IPS-NIHi7 (cell line): ENCODE measurements around the gene SLC9C2.
"Not testable (repeated sequence)": the region's sequence is repeated elsewhere in the genome, so short reads cannot be mapped to it uniquely, and the experiment has no call there.

Experiments
- DNase-seq: peaks from one replicate; pipeline ENCODE4 v3.0.0; 2012; ENCODE audit warnings: mixed read lengths; ENCODE audit errors: extremely low spot score

The SLC9C2 gene, protein sequence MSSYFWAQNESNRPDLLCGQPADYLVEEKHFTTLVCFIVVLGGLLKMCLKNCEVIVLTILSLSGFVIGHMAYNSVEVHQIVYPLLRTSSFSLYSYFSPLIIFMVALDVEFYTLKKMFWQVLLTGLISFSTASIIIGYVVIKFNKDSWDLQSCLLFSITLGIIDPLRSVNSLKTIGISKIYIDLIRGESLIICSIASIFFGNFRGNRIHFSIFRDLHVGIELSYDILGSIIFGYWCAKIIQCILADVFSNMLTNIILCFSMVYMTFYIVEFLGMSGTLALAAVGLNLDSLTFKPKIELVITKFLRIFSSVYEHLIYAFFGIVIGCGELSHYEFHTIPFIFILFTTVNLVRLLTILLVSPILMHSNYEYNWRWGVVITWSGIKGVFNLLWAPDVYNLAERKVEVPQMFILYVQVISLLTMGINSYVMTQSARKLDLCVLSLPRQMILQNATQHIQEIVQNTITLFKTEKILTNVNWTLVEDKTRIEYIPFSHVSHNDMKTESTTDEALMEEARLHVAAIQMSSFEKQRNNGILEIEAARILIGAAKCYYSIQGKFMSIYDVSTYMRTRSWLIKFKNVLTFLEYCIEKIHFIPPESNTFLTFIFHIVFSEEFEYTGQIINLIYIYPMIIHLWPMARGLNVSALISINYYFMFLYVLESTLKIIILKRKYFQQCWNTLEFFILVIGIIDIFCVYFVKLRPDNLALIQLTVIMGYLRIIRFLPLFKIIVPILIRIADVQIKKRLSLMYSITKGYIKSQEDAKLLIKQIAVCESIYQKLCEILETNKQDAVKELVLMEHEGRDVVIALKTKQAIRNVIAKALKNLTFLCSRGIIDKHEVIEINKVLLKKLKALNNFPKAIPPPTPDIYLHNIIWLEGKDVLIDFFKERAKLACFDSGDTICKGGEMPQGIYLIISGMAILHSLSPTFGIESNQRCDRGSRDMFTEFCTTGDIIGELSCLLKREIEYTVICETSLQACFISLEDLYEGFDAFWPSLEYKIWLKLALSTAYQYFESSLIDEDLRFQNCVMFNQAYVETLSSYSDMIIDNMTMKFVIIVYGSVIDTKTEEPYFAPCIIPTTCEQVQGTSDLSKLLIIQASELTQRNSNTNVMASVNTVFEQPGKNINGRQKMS

GRCh38 chr1:173603056-173603591, at the start of gene SLC9C2:
Gene SLC9C2 (minus strand): TSS chr1:173603072. CDS start chr1:173601776, 1,296 bp downstream.
- no peak for DNase-seq

DNA sequence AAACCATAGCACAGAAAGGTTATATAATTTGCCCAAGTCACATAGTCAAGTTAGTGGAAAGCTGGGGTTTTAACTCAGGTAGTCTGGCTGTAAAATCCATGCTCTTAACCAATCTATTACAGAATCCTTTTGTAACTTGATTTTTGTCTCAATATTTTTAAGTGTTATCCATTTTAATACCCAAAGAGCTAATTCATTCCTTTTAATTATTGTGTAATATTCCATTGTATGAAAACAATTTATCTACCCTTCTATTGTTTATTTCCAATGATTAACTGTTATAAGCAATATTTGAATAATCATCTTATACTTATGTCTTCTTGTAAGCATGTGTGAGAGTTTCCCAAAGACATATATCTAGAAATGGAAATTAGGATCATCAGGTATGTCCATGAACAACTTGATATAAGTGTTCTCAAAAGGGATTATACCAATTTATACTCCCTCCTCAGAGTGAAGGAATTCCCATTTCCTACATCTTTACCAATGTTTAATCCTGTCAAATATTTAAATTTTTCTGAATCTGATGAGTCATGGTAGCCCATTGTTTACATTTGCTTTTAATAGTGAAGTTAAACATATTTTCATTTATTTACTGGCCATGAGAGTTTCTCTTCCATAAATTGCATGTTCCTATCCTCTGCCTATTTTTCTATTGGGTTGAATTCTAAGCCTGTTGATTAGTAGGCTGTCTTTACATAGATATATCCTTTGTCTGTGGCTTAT, 46.2 kb upstream of the SLC9C2 start:
- DNase-seq, result no peak

- no peak for DNase-seq
Observed at GRCh38 chr1:173646656-173647055, 43.8 kb upstream of the SLC9C2 start.

DNA sequence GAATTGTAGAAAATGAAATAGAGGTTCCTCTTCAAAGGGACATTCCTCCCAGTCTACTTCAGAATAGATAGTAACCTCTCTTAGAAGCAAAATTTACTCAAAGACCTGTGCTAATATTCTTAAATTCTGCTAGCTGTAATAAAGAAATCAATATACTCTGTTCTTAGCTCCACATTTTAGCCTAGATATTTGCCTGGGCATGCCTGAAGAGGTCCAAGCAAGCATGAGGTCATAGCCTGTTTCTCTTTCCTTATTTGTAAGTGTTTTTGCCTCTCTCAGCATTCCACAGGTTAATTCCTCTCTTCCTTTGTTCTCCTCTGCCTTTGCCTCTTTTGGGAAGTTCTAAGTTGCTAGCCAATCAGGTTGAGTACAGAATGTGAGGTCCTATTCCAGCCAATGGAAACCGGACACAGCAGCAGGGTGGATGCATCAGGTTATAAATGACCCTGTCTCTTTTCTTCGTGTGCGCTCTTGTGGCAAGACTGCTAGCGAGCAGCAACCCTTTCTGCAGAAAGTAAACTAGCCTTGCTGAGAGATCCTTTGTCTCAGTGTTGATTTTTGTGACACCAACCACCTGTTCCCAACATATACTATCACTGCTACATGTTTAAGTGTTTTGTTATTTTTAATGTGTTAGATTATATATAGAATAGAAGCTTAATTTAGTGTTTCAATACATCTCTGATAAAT, 39.7 kb upstream of the SLC9C2 start:
- not testable (repeated sequence) for DNase-seq

DNA sequence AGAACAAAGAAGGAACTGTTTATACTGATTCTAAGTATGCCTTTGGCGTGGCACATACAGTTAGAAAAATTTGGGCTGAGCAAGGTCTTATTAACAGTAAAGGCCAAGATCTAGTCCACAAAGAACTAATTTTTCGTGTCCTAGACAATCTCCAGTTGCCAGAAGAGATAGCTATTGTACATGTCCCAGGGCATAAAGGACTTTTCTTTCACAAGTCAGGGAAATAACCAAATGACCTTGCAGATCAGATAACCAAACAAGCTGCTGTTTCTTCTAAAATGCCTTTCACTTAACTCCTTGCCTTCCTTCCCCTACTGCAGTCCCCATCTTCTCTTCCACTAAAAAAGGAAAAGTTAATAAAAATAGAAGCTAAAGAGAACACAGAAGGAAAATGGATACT, 36.2 kb upstream of the SLC9C2 start:
- no peak for DNase-seq

DNA sequence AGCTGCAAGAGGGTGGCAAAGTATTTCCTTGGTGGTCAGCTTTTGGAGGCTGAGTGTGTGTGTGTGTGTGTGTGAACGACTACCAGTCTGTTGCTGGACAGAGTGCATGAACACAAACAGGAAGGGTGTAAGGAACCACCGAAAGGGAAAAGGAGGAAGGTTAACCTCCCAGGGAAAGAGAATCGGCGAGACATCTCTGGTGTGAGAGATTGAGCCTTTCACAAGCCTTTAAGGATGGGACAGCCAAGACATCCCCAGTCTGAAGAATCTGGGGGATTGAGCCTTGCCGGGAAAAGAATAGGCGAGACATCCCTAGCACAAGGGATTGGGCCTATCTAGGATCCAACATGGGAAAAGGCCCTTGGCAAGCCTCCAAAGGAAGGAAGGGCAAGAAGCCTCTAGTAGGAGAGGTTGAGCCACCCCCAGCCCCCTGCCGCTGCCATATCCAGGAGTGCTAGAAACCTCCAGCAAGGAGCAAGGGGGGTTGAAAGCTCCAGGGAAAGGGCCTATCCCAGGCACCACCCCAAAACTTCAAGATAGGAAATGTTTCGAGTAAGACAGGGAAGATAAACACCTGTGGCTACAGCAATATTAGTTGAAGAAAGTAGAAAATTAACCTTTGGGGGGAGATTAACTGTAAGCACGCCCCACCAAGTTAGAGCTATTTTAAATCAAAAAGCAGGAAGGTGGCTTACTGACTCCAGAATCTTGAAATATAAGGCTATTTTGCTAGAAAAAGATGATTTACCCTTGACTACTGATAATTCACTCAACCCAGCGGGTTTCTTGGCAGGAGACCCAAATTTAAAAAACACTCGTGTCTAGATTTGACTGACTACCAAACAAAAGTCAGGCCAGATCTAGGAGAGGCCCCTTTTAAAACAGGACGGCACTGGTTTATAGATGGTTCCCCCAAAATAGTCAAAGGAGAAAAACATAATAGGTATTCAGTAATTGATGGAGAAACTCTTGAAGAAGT, 35.5 kb upstream of the SLC9C2 start:
- no peak for DNase-seq

- not testable (repeated sequence) for DNase-seq
Observed at GRCh38 chr1:173637236-173638042, 34.6 kb upstream of the SLC9C2 start.

GRCh38 chr1:173635116-173635515, 32.2 kb upstream of the SLC9C2 start, which contains the start of gene TEX50:
Gene TEX50 (plus strand): TSS chr1:173635338. CDS start chr1:173635522, 184 bp downstream.
- DNase-seq, result no peak

DNA sequence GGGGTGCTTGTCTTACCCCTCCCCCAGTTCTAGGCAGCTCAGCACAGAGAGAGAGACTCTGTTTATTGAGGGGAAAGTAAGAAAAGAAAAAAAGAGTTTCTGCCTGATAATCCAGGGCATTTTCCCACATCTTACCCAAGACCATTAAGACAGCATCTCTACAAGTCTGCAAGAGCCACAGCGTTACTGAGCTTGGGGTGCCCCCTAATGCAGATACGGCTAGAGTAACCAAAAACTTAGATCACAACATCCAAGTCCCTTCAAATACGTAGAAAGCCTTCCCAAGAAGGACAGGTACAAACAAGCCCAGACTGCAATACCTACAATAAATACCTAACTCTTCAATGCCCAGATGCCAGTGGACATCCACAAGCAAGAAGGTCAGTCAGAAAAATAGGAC, 26.0 kb upstream of the SLC9C2 start:
- no peak for DNase-seq

- DNase-seq, result no peak
Observed at GRCh38 chr1:173627269-173627668, 24.4 kb upstream of the SLC9C2 start.

DNA sequence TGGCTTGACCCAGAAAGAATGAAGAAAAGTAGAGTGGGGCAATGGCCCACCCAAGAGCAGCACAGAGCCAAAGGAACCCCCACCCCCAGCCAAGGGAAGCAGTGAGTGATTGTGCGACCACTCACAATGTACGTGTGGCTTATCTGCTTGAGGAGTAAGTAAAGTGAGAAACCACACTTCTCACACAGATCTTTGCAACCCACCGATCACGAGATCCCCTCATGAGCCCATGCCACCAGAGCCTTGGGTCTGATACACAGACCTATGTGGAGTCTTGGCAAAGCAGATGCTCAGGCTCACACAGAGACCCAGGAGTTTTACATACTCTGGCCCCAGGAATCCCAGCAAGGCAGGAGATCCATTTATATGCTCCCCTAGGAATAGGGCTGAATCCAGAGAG, 14.0 kb upstream of the SLC9C2 start:
- no peak for DNase-seq

GRCh38 chr1:173613086-173613485, 10.2 kb upstream of the SLC9C2 start:
- DNase-seq, result not testable (repeated sequence)

DNA sequence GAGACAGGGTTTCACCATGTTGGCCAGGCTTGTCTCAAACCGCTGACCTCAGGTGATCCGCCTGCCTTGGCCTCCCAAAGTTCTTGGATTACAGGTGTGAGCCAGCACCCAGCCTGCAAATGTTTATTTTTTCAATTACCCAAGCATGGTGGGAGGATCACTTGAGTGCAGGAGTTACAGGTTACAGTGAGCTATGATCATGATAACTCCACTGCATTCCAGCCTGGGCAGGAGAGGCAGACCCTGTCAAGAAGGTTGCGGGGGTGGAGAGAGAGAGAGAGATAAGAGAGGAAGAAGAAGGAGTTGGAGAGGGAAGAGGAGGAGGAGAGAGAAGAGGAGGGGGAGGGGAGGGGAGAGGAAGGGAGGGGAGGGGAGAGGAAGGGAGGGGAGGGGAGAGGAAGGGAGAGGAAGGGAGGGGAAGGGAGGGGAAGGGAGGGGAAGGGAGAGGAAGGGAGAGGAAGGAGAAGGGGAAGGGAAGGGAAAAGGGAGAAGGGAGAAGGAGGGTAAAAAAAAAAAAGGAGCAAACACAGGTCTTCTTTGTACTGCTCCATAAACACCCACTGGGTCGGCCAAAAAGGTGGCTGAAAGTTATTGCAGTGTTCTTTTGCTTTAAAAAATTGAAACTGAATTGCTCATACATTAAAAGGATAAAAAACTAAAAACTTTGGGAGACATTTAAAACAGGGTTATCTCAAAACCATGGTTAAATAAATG, 5.8 kb upstream of the SLC9C2 start:
- no peak for DNase-seq

DNA sequence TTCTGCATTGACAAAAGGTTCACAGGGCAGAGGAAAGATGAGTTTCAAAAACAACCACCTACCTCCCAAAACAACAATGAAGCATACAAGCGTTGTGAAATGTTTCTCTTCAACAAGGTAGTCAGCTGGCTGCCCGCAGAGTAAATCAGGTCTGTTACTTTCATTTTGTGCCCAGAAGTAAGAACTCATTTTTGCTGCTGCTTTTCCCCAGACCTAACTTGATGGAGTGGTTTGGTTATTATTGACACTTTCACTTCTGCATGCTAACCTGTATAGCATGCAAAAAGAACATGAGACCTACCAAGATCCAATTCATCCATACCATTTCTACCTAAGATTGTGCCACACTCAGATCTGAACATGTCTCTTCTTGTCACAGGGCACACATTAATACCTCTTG, 1.3 kb downstream of the SLC9C2 start:
- no peak for DNase-seq

DNA sequence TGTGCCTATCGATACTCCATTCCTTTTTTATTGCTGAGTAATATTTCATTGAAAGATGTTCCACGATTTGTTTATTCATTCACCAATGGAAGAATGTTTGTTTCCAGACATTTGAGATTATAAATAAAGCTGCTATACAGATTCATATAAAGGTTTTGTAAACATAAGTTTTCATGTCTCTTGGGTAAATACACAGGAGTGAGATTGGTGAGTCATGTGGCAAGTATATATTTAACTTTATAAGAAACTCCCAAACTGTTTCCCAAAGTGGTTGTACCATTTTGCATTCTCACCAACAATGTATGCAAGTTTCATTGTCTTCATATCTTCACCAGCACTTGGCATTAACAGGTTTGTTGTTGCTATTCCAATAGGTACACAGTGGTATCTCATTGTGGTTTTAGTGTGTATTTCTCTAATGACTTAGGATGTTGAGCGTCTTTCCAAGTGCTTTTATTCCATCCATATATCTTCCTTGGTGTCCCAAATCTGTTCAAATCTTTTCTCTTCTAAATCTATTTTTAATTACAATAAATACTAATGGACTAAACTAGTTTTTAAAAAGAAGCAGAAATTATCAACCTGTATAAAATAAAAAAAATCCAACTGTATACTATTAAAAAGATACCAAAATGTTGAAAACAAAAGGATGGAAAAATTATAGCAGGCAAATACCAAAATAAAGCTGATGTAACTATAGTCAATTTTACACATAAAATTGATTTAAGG, 6.6 kb downstream of the SLC9C2 start:
- DNase-seq, result no peak

- not testable (repeated sequence) for DNase-seq
Observed at GRCh38 chr1:173591138-173591537, 11.7 kb downstream of the SLC9C2 start.

- DNase-seq, result no peak
Observed at GRCh38 chr1:173590557-173590956, 12.3 kb downstream of the SLC9C2 start.
